Testis (tissue), 3 donors: ENCODE data around the gene FRS3. TPM values are rescaled to one million over a fixed set of nuclear protein-coding genes. Genes with fewer than 3 reads are reported as not detected.

Experiments used
- DNase-seq: peaks from one replicate; pipeline ENCODE4 v3.0.0-alpha.2; 2019
- H3K27ac ChIP-seq, 2 donors: fragments of 200-600 bp; sonication (generic); one replicate each; pipeline ENCODE4 v1.5.1; 2019
- H3K27me3 ChIP-seq: fragments of 200-600 bp; sonication (generic); one replicate; pipeline ENCODE4 v1.5.1; 2019
- H3K36me3 ChIP-seq: fragments of 200-600 bp; sonication (generic); one replicate; pipeline ENCODE4 v1.5.1; 2017; ENCODE audit warnings: low read depth; ENCODE audit errors: missing control alignments
- H3K4me1 ChIP-seq: fragments of 200-600 bp; sonication (generic); one replicate; pipeline ENCODE4 v1.5.1; 2019
- H3K4me3 ChIP-seq, 2 donors: fragments of 200-600 bp; sonication (generic); one replicate each; pipeline ENCODE4 v1.5.1; 2017 to 2019
- H3K9me3 ChIP-seq: fragments of 200-600 bp; sonication (generic); one replicate; pipeline ENCODE4 v1.5.1; 2017
- POLR2A ChIP-seq: fragments of 450-650 bp; IDR thresholded peaks from one replicate; pipeline ENCODE4 v1.6.1; 2017; ENCODE audit warnings: antibody characterized with exemption, mild to moderate bottlenecking, moderate library complexity
- WGBS, 2 donors: methylation state at CpG; one replicate each; pipeline ENCODE4 v1.1.5; 2018; 5-methylcytosine and 5-hydroxymethylcytosine counted together
- intact Hi-C: fragments of 100-400 bp; cut with DNase I; formaldehyde crosslinking; loops from one replicate; pipeline ENCODE4 v1.15.1; 2023; ENCODE audit warnings: low total_unique reads
- polyA plus RNA-seq: library from polyadenylated mRNA; stranded (reverse); fragments of 350-450 nt; fragmentation: Illumina TruSeq; extraction: RNeasy Lipid Tissue Mini Kit (QIAGEN cat#74804); gene quantifications from one replicate; pipeline ENCODE4 v1.2.3, GENCODE V29; 2014; ENCODE audit warnings: low read depth, low replicate concordance; ENCODE audit not compliant: insufficient read depth
- total RNA-seq, 2 donors: library from RNA; depleted of rRNA; stranded (reverse); fragments of >200 nt; gene quantifications; one replicate each; pipeline ENCODE4 v1.2.3, GENCODE V29; 2016
- TF ChIP-seq, protein P1 (sequence below), 3 experiments: fragments of 450-650 bp in 2 of 3; fragments of 200-600 bp in 1 of 3; sonication (generic) in 1 of 3; IDR thresholded peaks; one replicate each; pipeline ENCODE4 v1.5.1; 2016 to 2019; ENCODE audit warnings: antibody characterized with exemption in 3 of 3, mild to moderate bottlenecking in 2 of 3, moderate library complexity in 1 of 3

The FRS3 gene
- total and polyA plus RNA-seq, 3 donors from 2014 or later, result 33.4 to 39.3 (median 34.1) TPM

GRCh38 chr6:41731561-41732086 lies 48.1 kb downstream of the FRS3 start:
- no peak for TF ChIP-seq POLR2A
- TF ChIP-seq, protein P1, sequence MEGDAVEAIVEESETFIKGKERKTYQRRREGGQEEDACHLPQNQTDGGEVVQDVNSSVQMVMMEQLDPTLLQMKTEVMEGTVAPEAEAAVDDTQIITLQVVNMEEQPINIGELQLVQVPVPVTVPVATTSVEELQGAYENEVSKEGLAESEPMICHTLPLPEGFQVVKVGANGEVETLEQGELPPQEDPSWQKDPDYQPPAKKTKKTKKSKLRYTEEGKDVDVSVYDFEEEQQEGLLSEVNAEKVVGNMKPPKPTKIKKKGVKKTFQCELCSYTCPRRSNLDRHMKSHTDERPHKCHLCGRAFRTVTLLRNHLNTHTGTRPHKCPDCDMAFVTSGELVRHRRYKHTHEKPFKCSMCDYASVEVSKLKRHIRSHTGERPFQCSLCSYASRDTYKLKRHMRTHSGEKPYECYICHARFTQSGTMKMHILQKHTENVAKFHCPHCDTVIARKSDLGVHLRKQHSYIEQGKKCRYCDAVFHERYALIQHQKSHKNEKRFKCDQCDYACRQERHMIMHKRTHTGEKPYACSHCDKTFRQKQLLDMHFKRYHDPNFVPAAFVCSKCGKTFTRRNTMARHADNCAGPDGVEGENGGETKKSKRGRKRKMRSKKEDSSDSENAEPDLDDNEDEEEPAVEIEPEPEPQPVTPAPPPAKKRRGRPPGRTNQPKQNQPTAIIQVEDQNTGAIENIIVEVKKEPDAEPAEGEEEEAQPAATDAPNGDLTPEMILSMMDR (IDR thresholded peaks at IDR 0.05), result no peak
- H3K36me3 ChIP-seq, result no peaks in the 10 kb centered on the region
- H3K27me3 ChIP-seq, result no peaks in the 10 kb centered on the region
- no peak for DNase-seq
- 90 to 94% methylated on average over 7 of the region's 7 CpGs for WGBS, 2 donors
- intact Hi-C loops, result no loop called here
- H3K27ac ChIP-seq, result no peak overlapping the region
- H3K9me3 ChIP-seq, result no peaks in the 10 kb centered on the region
- peaks cover 12% of the 10 kb centered on the region for H3K4me1 ChIP-seq
- H3K4me3 ChIP-seq, result no peak overlapping the region

GRCh38 chr6:41730531-41731436 lies 48.9 kb downstream of the FRS3 start:
- WGBS, 2 donors, result 77 to 82% methylated on average over 8 to 9 of the region's 9 CpGs
- Histone ChIP-seq H3K9me3 (no peaks in the 10 kb centered on the region), H3K27me3 (no peaks in the 10 kb centered on the region), H3K36me3 (no peaks in the 10 kb centered on the region), H3K27ac (no peak overlapping the region), H3K4me3 (no peak overlapping the region), H3K4me1 (peaks cover 10% of the 10 kb centered on the region)
- TF ChIP-seq, protein P1 (IDR thresholded peaks at IDR 0.05), result no peak
- TF ChIP-seq POLR2A, result no peak
- intact Hi-C loops, result no loop called here
- DNase-seq, result no peak

GRCh38 chr6:41729624-41730023 lies 50.1 kb downstream of the FRS3 start:
- no peak overlapping the region for H3K27ac ChIP-seq
- no peak for DNase-seq
- peaks cover 15% of the 10 kb centered on the region for H3K4me1 ChIP-seq
- H3K27me3 ChIP-seq, result no peaks in the 10 kb centered on the region
- no peak overlapping the region for H3K4me3 ChIP-seq
- TF ChIP-seq, protein P1 (IDR thresholded peaks at IDR 0.05), result no peak
- TF ChIP-seq POLR2A, result no peak
- H3K9me3 ChIP-seq, result no peaks in the 10 kb centered on the region
- no peaks in the 10 kb centered on the region for H3K36me3 ChIP-seq
- intact Hi-C loops, result no loop called here
- WGBS, 2 donors, result 92 to 95% methylated on average over 7 of the region's 7 CpGs

DNA sequence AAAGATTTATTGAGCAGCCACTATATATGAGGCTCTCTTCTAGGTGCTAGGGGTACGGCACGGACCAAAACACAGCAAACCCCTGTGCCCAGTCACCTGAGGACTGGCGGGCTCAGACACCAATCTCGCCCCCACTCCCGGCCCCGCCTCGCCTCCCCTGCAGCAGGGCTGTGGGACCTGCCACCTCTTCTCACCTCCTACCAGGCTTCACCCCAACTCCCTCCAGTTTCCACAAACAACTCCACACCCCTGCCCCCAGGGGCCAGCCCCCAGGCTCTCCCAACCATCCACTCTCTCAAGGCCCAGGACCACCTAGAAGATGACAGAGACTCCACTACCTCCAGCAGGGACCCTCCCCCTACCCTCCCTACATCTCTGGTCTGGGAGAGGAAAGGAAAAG lies 50.7 kb downstream of the FRS3 start:
- H3K27ac ChIP-seq, result no peak overlapping the region
- WGBS, 2 donors, result 87 to 91% methylated on average over 7 of the region's 7 CpGs
- TF ChIP-seq, protein P1 (IDR thresholded peaks at IDR 0.05), result no peak
- no peak for TF ChIP-seq POLR2A
- intact Hi-C loops, result no loop called here
- no peaks in the 10 kb centered on the region for H3K36me3 ChIP-seq
- no peak for DNase-seq
- H3K9me3 ChIP-seq, result no peaks in the 10 kb centered on the region
- H3K4me3 ChIP-seq, result no peak overlapping the region
- H3K4me1 ChIP-seq, result peaks cover 21% of the 10 kb centered on the region
- no peaks in the 10 kb centered on the region for H3K27me3 ChIP-seq
